Activated B cell treated with CpG ODN at 0.5 μM for 24 hours (primary cell): ENCODE data around the gene RUVBL1. TPM values are rescaled to one million over a fixed set of nuclear protein-coding genes. Genes with fewer than 3 reads are reported as not detected.
A peak's percentile ranks its signal among the peaks of the same experiment; 100 is the strongest.

Experiments used
- ATAC-seq: fragments of 200-7000 bp; cut with Tn5 transposase; one replicate; pipeline ENCODE4 v1.10.0; 2021; ENCODE audit warnings: low read depth, mild to moderate bottlenecking, moderate library complexity
- CTCF ChIA-PET: fragments of 350-600 bp; sonication (Branson Sonifier 250); formaldehyde crosslinking; loops from one replicate; lab custom pipeline; 2021; ENCODE audit warnings: antibody characterized with exemption; lab: Charles Lee
- POLR2A ChIA-PET: fragments of 350-600 bp; sonication (Branson Sonifier 250); formaldehyde crosslinking; loops from one replicate; lab custom pipeline; 2021; ENCODE audit warnings: antibody characterized with exemption; lab: Charles Lee
- DNase-seq: peaks from one replicate; pipeline ENCODE4 v3.0.0; 2022
- H3K27ac Mint-ChIP-seq: one replicate; pipeline ENCODE4 v1.8.0; 2020; ENCODE audit warnings: mixed read lengths
- H3K27me3 Mint-ChIP-seq: one replicate; pipeline ENCODE4 v1.8.0; 2021; ENCODE audit warnings: mixed read lengths
- H3K36me3 Mint-ChIP-seq: one replicate; pipeline ENCODE4 v1.8.0; 2021; ENCODE audit warnings: low read depth, mixed read lengths
- H3K4me1 Mint-ChIP-seq: one replicate; pipeline ENCODE4 v1.8.0; 2021; ENCODE audit warnings: mixed read lengths
- H3K4me3 Mint-ChIP-seq: one replicate; pipeline ENCODE4 v1.8.0; 2020; ENCODE audit warnings: mild to moderate bottlenecking, mixed read lengths
- H3K9me3 Mint-ChIP-seq: one replicate; pipeline ENCODE4 v1.8.0; 2020; ENCODE audit warnings: mixed read lengths
- CTCF ChIP-seq: fragments of 200-600 bp; IDR thresholded peaks from one replicate; pipeline ENCODE4 v1.8.0; 2022; ENCODE audit warnings: antibody characterized with exemption, mild to moderate bottlenecking
- intact Hi-C: fragments of 100-400 bp; cut with micrococcal nuclease; formaldehyde crosslinking; loops from one replicate; pipeline ENCODE4 v1.15.1; 2024
- total RNA-seq: library from RNA; stranded (reverse); gene quantifications from 2 replicates; pipeline ENCODE4 v1.2.3, GENCODE V29; 2022

Gene RUVBL1
- total RNA-seq, 1 donor from 2014 or later = 44.8 TPM

GRCh38 chr3:128052595-128053351 lies 70.8 kb downstream of the RUVBL1 start:
- no peak for TF ChIP-seq CTCF
- ChIA-PET POLR2A (interaction anchor here (0.9 to 3.3 kb wide), 4 partner anchors 67 to 455 kb away, joined by 3 to 17 read pairs (median 4); partner anchors contain the start of genes EEFSEC, MCM2 and RUVBL1), CTCF (interaction anchor here (0.9 to 1.0 kb wide), 2 partner anchors 15 to 16 kb away, joined by 3 read pairs; no protein-coding TSS in a partner anchor)
- Mint-ChIP-seq H3K27ac (peak overlapping the region; percentile 95), H3K4me3 (peak overlapping the region; percentile 96), H3K4me1 (peaks cover 41% of the 10 kb centered on the region), H3K27me3 (no peaks in the 10 kb centered on the region), H3K36me3 (peaks cover 48% of the 10 kb centered on the region), H3K9me3 (no peaks in the 10 kb centered on the region)
- intact Hi-C loops = loop anchor here (1.0 to 10.0 kb wide), 17 partner anchors 23 to 1578 kb away; partner anchors contain the start of genes ABTB1, CHCHD6, EEFSEC and HMCES
- ATAC-seq = no peak
- no peak for DNase-seq

- CTCF ChIA-PET = interaction anchor here (0.5 kb wide), 1 partner anchor 763 kb away, joined by 3 read pairs; no protein-coding TSS in a partner anchor
Observed at GRCh38 chr3:128051837-128052594, 71.6 kb downstream of the RUVBL1 start, which contains the start of gene SEC61A1. TSS of gene SEC61A1 (plus strand) at chr3:128052437. CDS start at chr3:128052553, 116 bp downstream.

GRCh38 chr3:128051459-128051836 lies 72.2 kb downstream of the RUVBL1 start:
- Mint-ChIP-seq H3K27me3 (no peaks in the 10 kb centered on the region), H3K9me3 (no peaks in the 10 kb centered on the region), H3K27ac (peak overlapping the region; percentile 81), H3K36me3 (peaks cover 35% of the 10 kb centered on the region), H3K4me3 (peak overlapping the region; percentile 89), H3K4me1 (peaks cover 41% of the 10 kb centered on the region)
- CTCF ChIA-PET = no interaction called here
- no peak for TF ChIP-seq CTCF
- POLR2A ChIA-PET = interaction anchor here (0.6 to 3.3 kb wide), 4 partner anchors 72 to 442 kb away, joined by 3 to 17 read pairs (median 9); partner anchors contain the start of genes EEFSEC and RUVBL1
- intact Hi-C loops = loop anchor here (5.0 to 10.0 kb wide), 9 partner anchors 214 to 1577 kb away; partner anchors contain the start of genes CHCHD6, HMCES, IFT122 and RAB7A
- no peak for DNase-seq
- ATAC-seq = no peak

More at GRCh38 chr3:128051837-128052594, 71.6 kb downstream of the RUVBL1 start, which contains the start of gene SEC61A1:
- H3K27me3 Mint-ChIP-seq = no peaks in the 10 kb centered on the region
- H3K9me3 Mint-ChIP-seq = no peaks in the 10 kb centered on the region
- peak within 1 kb of the TSS; percentile 96 for H3K4me3 Mint-ChIP-seq
- peaks cover 40% of the 10 kb centered on the region for H3K36me3 Mint-ChIP-seq
- ATAC-seq (peak; percentile 95), DNase-seq (peak; percentile 97)
- intact Hi-C loops = loop anchor here (1.0 to 10.0 kb wide), 17 partner anchors 23 to 1577 kb away; partner anchors contain the start of genes ABTB1, CHCHD6, EEFSEC and HMCES
- H3K4me1 Mint-ChIP-seq = peaks cover 41% of the 10 kb centered on the region
- TF ChIP-seq CTCF = no peak
- POLR2A ChIA-PET = interaction anchor here (0.6 to 3.3 kb wide), 6 partner anchors 68 to 1821 kb away, joined by 3 to 17 read pairs (median 4); partner anchors contain the start of genes EEFSEC, MCM2 and RUVBL1
- peak within 1 kb of the TSS; percentile 95 for H3K27ac Mint-ChIP-seq

- ChIA-PET CTCF (no interaction called here), POLR2A (interaction anchor here (0.6 to 3.3 kb wide), 2 partner anchors 73 to 441 kb away, joined by 13 to 17 read pairs; partner anchors contain the start of gene RUVBL1)
Observed at GRCh38 chr3:128050597-128050996, 73.0 kb downstream of the RUVBL1 start.

More at GRCh38 chr3:128050597-128050996, 73.0 kb downstream of the RUVBL1 start:
- TF ChIP-seq CTCF = no peak
- H3K27me3 Mint-ChIP-seq = peaks cover 5% of the 10 kb centered on the region
- H3K36me3 Mint-ChIP-seq = peaks cover 29% of the 10 kb centered on the region
- H3K4me3 Mint-ChIP-seq = peak overlapping the region; percentile 89
- DNase-seq = no peak
- H3K9me3 Mint-ChIP-seq = no peaks in the 10 kb centered on the region
- H3K4me1 Mint-ChIP-seq = peaks cover 39% of the 10 kb centered on the region
- no peak overlapping the region for H3K27ac Mint-ChIP-seq
- intact Hi-C loops = loop anchor here (5.0 to 10.0 kb wide), 9 partner anchors 213 to 1576 kb away; partner anchors contain the start of genes CHCHD6, HMCES, IFT122 and RAB7A
- ATAC-seq = no peak
